NCI-H510A treated with DMSO at 0.1 percent for 48 hours (cell line): Measurements from ENCODE around the gene NOD1.
A peak's percentile ranks its signal among the peaks of the same experiment; 100 is the strongest.
"Not testable (repeated sequence)": the region's sequence is repeated elsewhere in the genome, so short reads cannot be mapped to it uniquely, and the experiment has no call there.

Source experiments
- DNase-seq: peaks from one replicate; lab custom pipeline; 2025; lab: John Stamatoyannopoulos, UW

Gene NOD1

GRCh38 chr7:30478349-30479201 lies at the start of gene NOD1:
Gene NOD1 (minus strand): TSS chr7:30478784. CDS start chr7:30456921, 21,863 bp downstream.
- peak; percentile 92 for DNase-seq

- DNase-seq, result not testable (repeated sequence)
Observed at GRCh38 chr7:30527297-30527696, 48.7 kb upstream of the NOD1 start.

- no peak for DNase-seq
Observed at GRCh38 chr7:30526163-30526562, 47.6 kb upstream of the NOD1 start.

GRCh38 chr7:30525429-30525828 lies 46.8 kb upstream of the NOD1 start:
- DNase-seq, result no peak

GRCh38 chr7:30524545-30524944 lies 46.0 kb upstream of the NOD1 start:
- peak; percentile 26 for DNase-seq

GRCh38 chr7:30523466-30523865 lies 44.9 kb upstream of the NOD1 start:
- DNase-seq, result no peak

- DNase-seq, result no peak
Observed at GRCh38 chr7:30522159-30522558, 43.6 kb upstream of the NOD1 start.

GRCh38 chr7:30521532-30521931 lies 42.9 kb upstream of the NOD1 start:
- DNase-seq, result no peak

GRCh38 chr7:30519122-30519521 lies 40.5 kb upstream of the NOD1 start:
- DNase-seq, result peak; percentile 75

- DNase-seq, result no peak
Observed at GRCh38 chr7:30515761-30516160, 37.2 kb upstream of the NOD1 start.

GRCh38 chr7:30514776-30515175 lies 36.2 kb upstream of the NOD1 start:
- DNase-seq, result no peak

GRCh38 chr7:30514177-30514576 lies 35.6 kb upstream of the NOD1 start:
- no peak for DNase-seq

GRCh38 chr7:30513762-30514161 lies 35.2 kb upstream of the NOD1 start:
- DNase-seq, result no peak

GRCh38 chr7:30511973-30512662 lies 33.5 kb upstream of the NOD1 start:
- DNase-seq, result no peak

- no peak for DNase-seq
Observed at GRCh38 chr7:30511494-30511893, 32.9 kb upstream of the NOD1 start.

GRCh38 chr7:30510124-30511075 lies 31.8 kb upstream of the NOD1 start:
- DNase-seq, result peak; percentile 34

- DNase-seq, result peak; percentile 42
Observed at GRCh38 chr7:30509171-30509857, 30.7 kb upstream of the NOD1 start.

GRCh38 chr7:30507346-30507900 lies 28.8 kb upstream of the NOD1 start:
- DNase-seq, result not testable (repeated sequence)

GRCh38 chr7:30505174-30505697 lies 26.7 kb upstream of the NOD1 start:
- no peak for DNase-seq

GRCh38 chr7:30504301-30505173 lies 26.0 kb upstream of the NOD1 start, which contains the start of gene GGCT:
Gene GGCT (minus strand): TSS chr7:30504829. CDS start chr7:30504709, 120 bp downstream.
- DNase-seq, result peak; percentile 97
